GM12878 (cell line): ENCODE measurements around the gene CNGA1. TPM values are rescaled to one million over a fixed set of nuclear protein-coding genes. Genes with fewer than 3 reads are reported as not detected.

Experiments used
- ATAC-seq: fragments of 200-7000 bp; cut with Tn5 transposase; 3 replicates; pipeline ENCODE4 v1.9.1; 2020; ENCODE audit warnings: mild to moderate bottlenecking, moderate library complexity
- BruUV-seq: library from RNA; stranded (reverse); fragments of 400-500 nt; replicated peaks from 2 replicates; lab custom pipeline; 2021; lab: Mats Ljungman, UMichigan
- CTCF ChIA-PET: fragments of 300-600 bp; sonication (Branson Sonifier 250); formaldehyde crosslinking; extraction: SDS; loops from one replicate; lab custom pipeline; 2021; ENCODE audit warnings: inconsistent platforms; lab: Yijun Ruan, JAX
- POLR2A ChIA-PET: fragments of 350-600 bp; formaldehyde crosslinking; extraction: SDS; loops from one replicate; lab custom pipeline; 2021; ENCODE audit warnings: inconsistent platforms; lab: Charles Lee
- RAD21 ChIA-PET: fragments of 300-600 bp; sonication (Branson Sonifier 250); formaldehyde crosslinking; loops from one replicate; lab custom pipeline; 2023; ENCODE audit warnings: antibody characterized with exemption; ENCODE audit not compliant: unreplicated experiment; lab: Charles Lee
- SMC1A ChIA-PET: fragments of 300-600 bp; sonication (Branson Sonifier 250); formaldehyde crosslinking; loops from one replicate; lab custom pipeline; 2023; ENCODE audit not compliant: unreplicated experiment, uncharacterized antibody; lab: Charles Lee
- DNase-seq: peaks from one replicate; pipeline ENCODE4 v3.0.0-alpha.2; 2011; ENCODE audit warnings: low read depth, low spot score
- FAIRE-seq: peaks from 3 replicates; lab custom pipeline; 2011; peaks lifted over from hg19 to GRCh38; lab: Jason Lieb, UNC
- H2AFZ ChIP-seq: 2 replicates; pipeline ENCODE4 v1.6.0; 2011; ENCODE audit warnings: low read depth, low read length, control low read depth; ENCODE audit not compliant: control insufficient read depth
- H3K27ac ChIP-seq: 2 replicates; pipeline ENCODE4 v1.5.1; 2011; ENCODE audit warnings: control low read depth; ENCODE audit not compliant: control insufficient read depth, insufficient read depth
- H3K27me3 ChIP-seq, 2 experiments: replicated peaks in 1 of 2; 2 replicates each; pipeline versions ENCODE4 v1.6.0 to v1.6.1; 2011; ENCODE audit warnings: low read length in 1 of 2; ENCODE audit not compliant: control insufficient read depth in 2 of 2, insufficient read depth in 2 of 2
- H3K36me3 ChIP-seq, 2 experiments: 2 replicates each; pipeline ENCODE4 v1.5.1; 2011; ENCODE audit warnings: low read length in 1 of 2; ENCODE audit not compliant: control insufficient read depth in 2 of 2, insufficient read depth in 2 of 2
- H3K4me1 ChIP-seq: 2 replicates; pipeline ENCODE4 v1.6.1; 2011; ENCODE audit warnings: mild to moderate bottlenecking, low read length, moderate library complexity, mixed read lengths; ENCODE audit not compliant: control insufficient read depth, insufficient read depth
- H3K4me2 ChIP-seq: 2 replicates; pipeline ENCODE4 v1.6.0; 2011; ENCODE audit warnings: control low read depth; ENCODE audit not compliant: control insufficient read depth, insufficient read depth
- H3K4me3 ChIP-seq: fragments of 200-600 bp; sonication (generic); 2 replicates; pipeline ENCODE4 v1.5.1; 2016
- H3K79me2 ChIP-seq: 2 replicates; pipeline ENCODE4 v1.6.0; 2011; ENCODE audit warnings: low read length; ENCODE audit not compliant: control insufficient read depth, insufficient read depth
- H3K9ac ChIP-seq: 2 replicates; pipeline ENCODE4 v1.8.0; 2011; ENCODE audit warnings: low read length, control low read depth, mixed read lengths; ENCODE audit not compliant: control insufficient read depth, insufficient read depth
- H3K9me3 ChIP-seq: replicated peaks from 3 replicates; pipeline ENCODE4 v1.5.1; 2011; ENCODE audit warnings: mild to moderate bottlenecking, low read length; ENCODE audit not compliant: control insufficient read depth, insufficient read depth
- H4K20me1 ChIP-seq: 2 replicates; pipeline ENCODE4 v1.6.0; 2011; ENCODE audit not compliant: control insufficient read depth, insufficient read depth
- ATF7 ChIP-seq: fragments of 450-650 bp; IDR thresholded peaks from 2 replicates; pipeline ENCODE4 v1.6.1; 2016; ENCODE audit warnings: low read depth, mild to moderate bottlenecking
- CHD1 ChIP-seq: IDR thresholded peaks from 2 replicates; pipeline ENCODE4 v1.6.1; 2012; ENCODE audit warnings: low read depth, low read length, improper control_type of control experiment
- CTCF ChIP-seq, 3 experiments: IDR thresholded peaks in 2 of 3; conservative IDR thresholded peaks in 1 of 3; 2 replicates each; pipeline ENCODE4 v1.5.1; 2011; ENCODE audit warnings: low read depth in 3 of 3, low read length in 3 of 3, mild to moderate bottlenecking in 3 of 3, control low read depth in 2 of 3, moderate library complexity in 2 of 3, inconsistent platforms in 1 of 3, mixed read lengths in 1 of 3; ENCODE audit not compliant: control insufficient read depth in 2 of 3, insufficient read depth in 1 of 3; ENCODE audit errors: extremely low read depth in 1 of 3
- ETV6 ChIP-seq, 2 experiments: fragments of 450-650 bp in 1 of 2; IDR thresholded peaks in 1 of 2; conservative IDR thresholded peaks in 1 of 2; 2 replicates each; pipeline ENCODE4 v1.6.1; 2014; ENCODE audit warnings: antibody characterized with exemption in 1 of 2, borderline replicate concordance in 1 of 2, low read depth in 1 of 2, mild to moderate bottlenecking in 1 of 2, moderate library complexity in 1 of 2
- EZH2 ChIP-seq: IDR thresholded peaks from 2 replicates; pipeline ENCODE4 v1.6.1; 2012; ENCODE audit warnings: low read depth, mild to moderate bottlenecking, control low read depth, inconsistent platforms, low read length, borderline replicate concordance; ENCODE audit not compliant: control insufficient read depth
- HDAC6 ChIP-seq: fragments of 200-600 bp; sonication (generic); IDR thresholded peaks from one replicate; pipeline ENCODE4 v1.8.0; 2017; ENCODE audit warnings: antibody characterized with exemption; ENCODE audit not compliant: unreplicated experiment
- MEF2B ChIP-seq: fragments of 450-650 bp; IDR thresholded peaks from 2 replicates; pipeline ENCODE4 v1.6.1; 2018; ENCODE audit warnings: mild to moderate bottlenecking, moderate library complexity; ENCODE audit not compliant: partially characterized antibody, poor library complexity, severe bottlenecking
- NFXL1 ChIP-seq: fragments of 450-650 bp; IDR thresholded peaks from 2 replicates; pipeline ENCODE4 v1.6.1; 2017; ENCODE audit warnings: antibody characterized with exemption, mild to moderate bottlenecking, borderline replicate concordance
- SIN3A ChIP-seq: IDR thresholded peaks from 2 replicates; pipeline ENCODE4 v1.6.1; 2012; ENCODE audit warnings: low read depth, low read length, improper control_type of control experiment
- SPI1 ChIP-seq: IDR thresholded peaks from 2 replicates; pipeline ENCODE4 v1.6.1; 2011; ENCODE audit warnings: low read depth, mild to moderate bottlenecking, low read length, moderate library complexity, borderline replicate concordance; ENCODE audit not compliant: insufficient read depth
- SREBF1 ChIP-seq: IDR thresholded peaks from 2 replicates; pipeline ENCODE4 v1.6.1; 2012; ENCODE audit warnings: mild to moderate bottlenecking, low read length
- STAT1 ChIP-seq: fragments of 450-650 bp; conservative IDR thresholded peaks from 2 replicates; pipeline ENCODE4 v1.6.1; 2014; ENCODE audit warnings: antibody characterized with exemption, mild to moderate bottlenecking
- ZNF24 ChIP-seq: fragments of 450-650 bp; IDR thresholded peaks from 2 replicates; pipeline ENCODE4 v1.6.1; 2017; ENCODE audit warnings: antibody characterized with exemption, mild to moderate bottlenecking
- ZSCAN29 ChIP-seq: fragments of 450-650 bp; IDR thresholded peaks from 2 replicates; pipeline ENCODE4 v1.6.1; 2017; ENCODE audit warnings: mild to moderate bottlenecking, moderate library complexity
- WGBS: methylation state at CpG from one replicate; pipeline ENCODE4 v1.1.6; 2016; ENCODE audit warnings: low lambda C conversion rate; ENCODE audit not compliant: insufficient replicate concordance, insufficient coverage; ENCODE audit errors: missing lambda C conversion rate; 5-methylcytosine and 5-hydroxymethylcytosine counted together
- in situ Hi-C: fragments of 300-500 bp; cut with MboI; formaldehyde crosslinking; loops from 9 replicates; pipeline ENCODE4 v1.14.3; 2018; ENCODE audit warnings: mixed read lengths
- intact Hi-C: fragments of 100-400 bp; cut with micrococcal nuclease; formaldehyde crosslinking; loops from one replicate; pipeline ENCODE4 v1.14.2; 2022; ENCODE audit not compliant: unreplicated experiment
- polyA plus RNA-seq, 11 experiments: library from polyadenylated mRNA; depleted of rRNA in 4 of 11; unstranded in 6 of 11; stranded (reverse) in 5 of 11; fragments of >200 nt; fragmentation: Nextera tagmentation in 4 of 11; fragmentation: Illumina TruSeq in 1 of 11; extraction: Ambion mirVana in 4 of 11; extraction: Trizol in 1 of 11; gene quantifications; 1 replicate in 1 of 11; 2 replicates in 10 of 11; pipeline versions ENCODE4 v1.2.1 to v1.2.3, GENCODE V29; 2011 to 2016; ENCODE audit warnings: inconsistent platforms in 2 of 11, missing spikeins in 2 of 11, low read depth in 1 of 11
- total RNA-seq, 4 experiments: library from RNA; depleted of rRNA in 3 of 4; stranded (reverse); fragments of >200 nt in 3 of 4; fragmentation: Illumina TruSeq in 1 of 4; extraction: Trizol in 1 of 4; gene quantifications; 2 replicates each; pipeline versions ENCODE4 v1.2.1 to v1.2.3, GENCODE V29; 2013 to 2021
- TF ChIP-seq, protein P1 (sequence below): fragments of 450-650 bp; IDR thresholded peaks from 2 replicates; pipeline ENCODE4 v1.6.1; 2017; ENCODE audit warnings: mild to moderate bottlenecking, moderate library complexity

Gene CNGA1
- total and polyA plus RNA-seq, 10 of the 15 experiments (the other 5 are each of a cell fraction or from before 2014, with no cell fraction given): 0.38 to 14.2 (median 5.1) TPM

- no TSS peak for BruUV-seq
- FAIRE-seq (peak; percentile 70), ATAC-seq (peak; percentile 95), DNase-seq (peak; percentile 84)
- ChIA-PET POLR2A (interaction anchor here (1.0 to 4.5 kb wide), 5 partner anchors 11 to 559 kb away, joined by 4 to 38 read pairs (median 7); no protein-coding TSS in a partner anchor), SMC1A (interaction anchor here (0.5 to 11.7 kb wide), 18 partner anchors 11 to 162 kb away, joined by 3 to 268 read pairs (median 4); no protein-coding TSS in a partner anchor), RAD21 (interaction anchor here (0.9 to 7.4 kb wide), 14 partner anchors 12 to 165 kb away, joined by 3 to 121 read pairs (median 4); partner anchors contain the start of gene CNGA1), CTCF (interaction anchor here (0.8 to 8.1 kb wide), 13 partner anchors 14 to 211 kb away, joined by 3 to 158 read pairs (median 4); partner anchors contain the start of genes CNGA1 and NIPAL1)
- WGBS: 3% methylated on average over 3 of the region's 3 CpGs
- in situ Hi-C loops (no loop called here), intact Hi-C loops (loop anchor here (1.0 to 10.0 kb wide), 4 partner anchors 11 to 533 kb away; partner anchors contain the start of gene TEC)
- H3K79me2 ChIP-seq: no peaks in the 10 kb centered on the region
- no peaks in the 10 kb centered on the region for H3K36me3 ChIP-seq
- H3K4me2 ChIP-seq: peak overlapping the region; percentile 88
- H3K9ac ChIP-seq: peak overlapping the region; percentile 37; the same call in 1 of the 2 replicates
- no peaks in the 10 kb centered on the region for H4K20me1 ChIP-seq
- H3K27ac ChIP-seq: peak overlapping the region; percentile 71
- H3K4me1 ChIP-seq: peaks cover 72% of the 10 kb centered on the region
- peaks cover 3% of the 10 kb centered on the region; the same call in 1 of the 3 replicates for H3K9me3 ChIP-seq
- H3K4me3 ChIP-seq: peak overlapping the region; percentile 18; the same call in 1 of the 2 replicates
- no peaks in the 10 kb centered on the region; a peak in 1 of 4 replicates for H3K27me3 ChIP-seq
- no peak overlapping the region for H2AFZ ChIP-seq
- TF ChIP-seq ZNF24 (peak; percentile 45; the same call in 1 of the 2 replicates), CHD1 (no peak), HDAC6 (no peak), SPI1 (peak; percentile 99), SIN3A (no peak), MEF2B (peak; percentile 85), CTCF (IDR thresholded peaks at IDR 0.05 in 2 of 3, conservative IDR thresholded peaks at IDR 0.05 in 1 of 3; ENCODE audit: control insufficient read depth in 2 of 3, extremely low read depth in 1 of 3, insufficient read depth in 1 of 3, low read depth in 3 of 3, low read length in 3 of 3) (no peak), SREBF1 (no peak), EZH2 (peak; percentile 82; the same call in 1 of the 2 replicates), ATF7 (peak; percentile 78), ETV6 (conservative IDR thresholded peaks at IDR 0.05 in 1 of 2, IDR thresholded peaks at IDR 0.05 in 1 of 2; ENCODE audit: borderline replicate concordance in 1 of 2, low read depth in 1 of 2) (peak in 1 of 2 experiments; percentile 92; a peak in 2 of 4 replicates), STAT1 (no peak), ZSCAN29 (no peak), NFXL1 (no peak)
- TF ChIP-seq, protein P1, sequence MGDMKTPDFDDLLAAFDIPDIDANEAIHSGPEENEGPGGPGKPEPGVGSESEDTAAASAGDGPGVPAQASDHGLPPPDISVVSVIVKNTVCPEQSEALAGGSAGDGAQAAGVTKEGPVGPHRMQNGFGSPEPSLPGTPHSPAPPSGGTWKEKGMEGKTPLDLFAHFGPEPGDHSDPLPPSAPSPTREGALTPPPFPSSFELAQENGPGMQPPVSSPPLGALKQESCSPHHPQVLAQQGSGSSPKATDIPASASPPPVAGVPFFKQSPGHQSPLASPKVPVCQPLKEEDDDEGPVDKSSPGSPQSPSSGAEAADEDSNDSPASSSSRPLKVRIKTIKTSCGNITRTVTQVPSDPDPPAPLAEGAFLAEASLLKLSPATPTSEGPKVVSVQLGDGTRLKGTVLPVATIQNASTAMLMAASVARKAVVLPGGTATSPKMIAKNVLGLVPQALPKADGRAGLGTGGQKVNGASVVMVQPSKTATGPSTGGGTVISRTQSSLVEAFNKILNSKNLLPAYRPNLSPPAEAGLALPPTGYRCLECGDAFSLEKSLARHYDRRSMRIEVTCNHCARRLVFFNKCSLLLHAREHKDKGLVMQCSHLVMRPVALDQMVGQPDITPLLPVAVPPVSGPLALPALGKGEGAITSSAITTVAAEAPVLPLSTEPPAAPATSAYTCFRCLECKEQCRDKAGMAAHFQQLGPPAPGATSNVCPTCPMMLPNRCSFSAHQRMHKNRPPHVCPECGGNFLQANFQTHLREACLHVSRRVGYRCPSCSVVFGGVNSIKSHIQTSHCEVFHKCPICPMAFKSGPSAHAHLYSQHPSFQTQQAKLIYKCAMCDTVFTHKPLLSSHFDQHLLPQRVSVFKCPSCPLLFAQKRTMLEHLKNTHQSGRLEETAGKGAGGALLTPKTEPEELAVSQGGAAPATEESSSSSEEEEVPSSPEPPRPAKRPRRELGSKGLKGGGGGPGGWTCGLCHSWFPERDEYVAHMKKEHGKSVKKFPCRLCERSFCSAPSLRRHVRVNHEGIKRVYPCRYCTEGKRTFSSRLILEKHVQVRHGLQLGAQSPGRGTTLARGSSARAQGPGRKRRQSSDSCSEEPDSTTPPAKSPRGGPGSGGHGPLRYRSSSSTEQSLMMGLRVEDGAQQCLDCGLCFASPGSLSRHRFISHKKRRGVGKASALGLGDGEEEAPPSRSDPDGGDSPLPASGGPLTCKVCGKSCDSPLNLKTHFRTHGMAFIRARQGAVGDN: no peak
Observed at GRCh38 chr4:48047421-48047844, 31.0 kb upstream of the CNGA1 start.
